SU-DHL-6 (cell line): ENCODE data around the gene PPT2.

Experiments used
- EZH2phosphoT487 ChIP-seq: fragments of 200-600 bp; sonication (generic), shearing (Covaris generic); conservative IDR thresholded peaks from 2 replicates; pipeline ENCODE4 v1.6.1; 2018; ENCODE audit warnings: mild to moderate bottlenecking, antibody characterized with exemption, low read length, moderate library complexity, mixed read lengths
- TF ChIP-seq, protein P1 (sequence below): fragments of 200-600 bp; sonication (generic); IDR thresholded peaks from one replicate; pipeline ENCODE4 v1.5.1; 2017; ENCODE audit warnings: antibody characterized with exemption, mild to moderate bottlenecking, low read length, moderate library complexity; ENCODE audit not compliant: insufficient read depth, poor library complexity, severe bottlenecking

GRCh38 chr6:32111424-32112066 lies 42.4 kb upstream of the PPT2 start:
- TF ChIP-seq, protein P1, sequence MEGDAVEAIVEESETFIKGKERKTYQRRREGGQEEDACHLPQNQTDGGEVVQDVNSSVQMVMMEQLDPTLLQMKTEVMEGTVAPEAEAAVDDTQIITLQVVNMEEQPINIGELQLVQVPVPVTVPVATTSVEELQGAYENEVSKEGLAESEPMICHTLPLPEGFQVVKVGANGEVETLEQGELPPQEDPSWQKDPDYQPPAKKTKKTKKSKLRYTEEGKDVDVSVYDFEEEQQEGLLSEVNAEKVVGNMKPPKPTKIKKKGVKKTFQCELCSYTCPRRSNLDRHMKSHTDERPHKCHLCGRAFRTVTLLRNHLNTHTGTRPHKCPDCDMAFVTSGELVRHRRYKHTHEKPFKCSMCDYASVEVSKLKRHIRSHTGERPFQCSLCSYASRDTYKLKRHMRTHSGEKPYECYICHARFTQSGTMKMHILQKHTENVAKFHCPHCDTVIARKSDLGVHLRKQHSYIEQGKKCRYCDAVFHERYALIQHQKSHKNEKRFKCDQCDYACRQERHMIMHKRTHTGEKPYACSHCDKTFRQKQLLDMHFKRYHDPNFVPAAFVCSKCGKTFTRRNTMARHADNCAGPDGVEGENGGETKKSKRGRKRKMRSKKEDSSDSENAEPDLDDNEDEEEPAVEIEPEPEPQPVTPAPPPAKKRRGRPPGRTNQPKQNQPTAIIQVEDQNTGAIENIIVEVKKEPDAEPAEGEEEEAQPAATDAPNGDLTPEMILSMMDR = no peak
- TF ChIP-seq EZH2phosphoT487 = no peak
